Liver (tissue), 3 donors: ENCODE results near the gene TTC34.

Experiments
- ATF3 ChIP-seq: IDR thresholded peaks from 2 replicates; pipeline ENCODE4 v1.6.1; 2016; ENCODE audit warnings: antibody characterized with exemption
- CTCF ChIP-seq: fragments of 150-350 bp; IDR thresholded peaks from 2 replicates; pipeline ENCODE4 v1.5.1; 2017; ENCODE audit warnings: improper control_type of control experiment, low read depth, low read length; ENCODE audit not compliant: missing input control
- HNF4G ChIP-seq: IDR thresholded peaks from 2 replicates; pipeline ENCODE4 v1.6.1; 2016; ENCODE audit warnings: antibody characterized with exemption
- MAX ChIP-seq: IDR thresholded peaks from 2 replicates; pipeline ENCODE4 v1.6.1; 2016; ENCODE audit warnings: antibody characterized with exemption
- NR2F2 ChIP-seq: IDR thresholded peaks from 2 replicates; pipeline ENCODE4 v1.6.1; 2016; ENCODE audit warnings: antibody characterized with exemption
- RAD21 ChIP-seq, 2 donors: IDR thresholded peaks; 2 replicates each; pipeline ENCODE4 v1.6.1; 2016; ENCODE audit warnings: antibody characterized with exemption in 2 of 2, mild to moderate bottlenecking in 2 of 2
- REST ChIP-seq: IDR thresholded peaks from 2 replicates; pipeline ENCODE4 v1.6.1; 2016; ENCODE audit warnings: antibody characterized with exemption, mild to moderate bottlenecking
- RXRA ChIP-seq, 2 donors: IDR thresholded peaks; 2 replicates each; pipeline ENCODE4 v1.6.1; 2017 to 2018; ENCODE audit warnings: antibody characterized with exemption in 2 of 2, mild to moderate bottlenecking in 1 of 2
- SP1 ChIP-seq: IDR thresholded peaks from 2 replicates; pipeline ENCODE4 v1.6.1; 2018; ENCODE audit warnings: antibody characterized with exemption, mild to moderate bottlenecking
- TAF1 ChIP-seq: conservative IDR thresholded peaks from 2 replicates; pipeline ENCODE4 v1.6.1; 2016; ENCODE audit warnings: antibody characterized with exemption, mild to moderate bottlenecking
- YY1 ChIP-seq: IDR thresholded peaks from 2 replicates; pipeline ENCODE4 v1.6.1; 2016; ENCODE audit warnings: antibody characterized with exemption, mild to moderate bottlenecking
- ZBTB33 ChIP-seq: IDR thresholded peaks from 2 replicates; pipeline ENCODE4 v1.6.1; 2016; ENCODE audit warnings: antibody characterized with exemption
- donor health status: healthy.
- donor health status: healthy.

- no peak for TF ChIP-seq ATF3
- TF ChIP-seq CTCF, result no peak
- TF ChIP-seq YY1, result no peak
- TF ChIP-seq RXRA (IDR thresholded peaks at IDR 0.05), result no peak
- no peak for TF ChIP-seq ZBTB33
- TF ChIP-seq MAX, result no peak
- TF ChIP-seq REST, result no peak
- no peak for TF ChIP-seq HNF4G
- no peak for TF ChIP-seq SP1
- TF ChIP-seq RAD21 (IDR thresholded peaks at IDR 0.05), result no peak
- TF ChIP-seq NR2F2, result no peak
- TF ChIP-seq TAF1, result no peak
These were observed 10.0 kb upstream of the TTC34 start for GRCh38 chr1:2811533-2811918.
